Caco-2 (cell line): Measurements from ENCODE around the gene SLC25A20. TPM values are rescaled to one million over a fixed set of nuclear protein-coding genes. Genes with fewer than 3 reads are reported as not detected.
"Not testable (repeated sequence)": the region's sequence is repeated elsewhere in the genome, so short reads cannot be mapped to it uniquely, and the experiment has no call there.

ENCODE experiments used
- BruUV-seq: library from RNA; stranded (reverse); fragments of 400-500 nt; replicated peaks from 2 replicates; lab custom pipeline; 2021; lab: Mats Ljungman, UMichigan
- CTCF ChIA-PET: fragments of 300-600 bp; sonication (Branson Sonifier 250); formaldehyde crosslinking; loops from one replicate; lab custom pipeline; 2022; ENCODE audit warnings: antibody characterized with exemption; lab: Charles Lee
- POLR2A ChIA-PET: fragments of 300-600 bp; sonication (Branson Sonifier 250); formaldehyde crosslinking; loops from one replicate; lab custom pipeline; 2022; ENCODE audit warnings: antibody characterized with exemption; lab: Charles Lee
- DNase-seq, 2 experiments: peaks; one replicate each; pipeline versions ENCODE4 v3.0.0 to v3.0.0-alpha.2; 2020 to 2022
- H3K27me3 ChIP-seq: replicated peaks from 2 replicates; pipeline ENCODE4 v1.6.0; 2011; ENCODE audit warnings: low read length; ENCODE audit not compliant: control insufficient read depth, insufficient read depth
- H3K36me3 ChIP-seq: 2 replicates; pipeline ENCODE4 v1.5.1; 2011; ENCODE audit warnings: low read length; ENCODE audit not compliant: control insufficient read depth, insufficient read depth
- H3K4me1 ChIP-seq: fragments of 250-450 bp; sonication (Bioruptor Pico); 2 replicates; pipeline ENCODE4 v1.5.1; 2020; ENCODE audit warnings: mild to moderate bottlenecking
- H3K4me3 ChIP-seq: 2 replicates; pipeline ENCODE4 v1.5.1; 2011; ENCODE audit warnings: low read depth, mild to moderate bottlenecking, control low read depth, low read length
- H3K9me3 ChIP-seq: fragments of 250-450 bp; sonication (Bioruptor Pico); 2 replicates; pipeline ENCODE4 v1.5.1; 2020; ENCODE audit warnings: mild to moderate bottlenecking, moderate library complexity
- H3K27ac Mint-ChIP-seq: one replicate; pipeline ENCODE4 v1.8.0; 2022; ENCODE audit warnings: mixed read lengths; ENCODE audit not compliant: unreplicated experiment
- H3K27me3 Mint-ChIP-seq: one replicate; pipeline ENCODE4 v1.8.0; 2022; ENCODE audit warnings: mixed read lengths; ENCODE audit not compliant: insufficient read depth, unreplicated experiment
- H3K36me3 Mint-ChIP-seq: one replicate; pipeline ENCODE4 v1.8.0; 2022; ENCODE audit warnings: mild to moderate bottlenecking, mixed read lengths; ENCODE audit not compliant: insufficient read depth, unreplicated experiment
- H3K4me1 Mint-ChIP-seq: one replicate; pipeline ENCODE4 v1.8.0; 2022; ENCODE audit warnings: low read depth, mixed read lengths; ENCODE audit not compliant: unreplicated experiment
- H3K4me3 Mint-ChIP-seq: one replicate; pipeline ENCODE4 v1.8.0; 2022; ENCODE audit warnings: mild to moderate bottlenecking, moderate library complexity, mixed read lengths; ENCODE audit not compliant: unreplicated experiment
- H3K9me3 Mint-ChIP-seq: one replicate; pipeline ENCODE4 v1.8.0; 2022; ENCODE audit warnings: mixed read lengths; ENCODE audit not compliant: unreplicated experiment
- intact Hi-C: fragments of 100-400 bp; cut with micrococcal nuclease; formaldehyde crosslinking; loops from one replicate; pipeline ENCODE4 v1.10.0; 2022; ENCODE audit not compliant: unreplicated experiment
- total RNA-seq: library from RNA; stranded (reverse); gene quantifications from 2 replicates; pipeline ENCODE4 v1.2.3, GENCODE V29; 2022
- TF ChIP-seq, protein P1 (sequence below), 2 experiments: fragments of 200-600 bp in 1 of 2; IDR thresholded peaks; 1 replicate in 1 of 2; 2 replicates in 1 of 2; pipeline versions ENCODE4 v1.5.1 to v1.8.0; 2011 to 2022; ENCODE audit warnings: antibody characterized with exemption in 1 of 2, control low read depth in 1 of 2, inconsistent platforms in 1 of 2, low read depth in 1 of 2, low read length in 1 of 2, mild to moderate bottlenecking in 1 of 2, moderate library complexity in 1 of 2; ENCODE audit not compliant: insufficient read depth in 1 of 2, severe bottlenecking in 1 of 2, unreplicated experiment in 1 of 2

Gene SLC25A20
- total RNA-seq, 1 experiment from 2014 or later = 19.3 TPM

DNA sequence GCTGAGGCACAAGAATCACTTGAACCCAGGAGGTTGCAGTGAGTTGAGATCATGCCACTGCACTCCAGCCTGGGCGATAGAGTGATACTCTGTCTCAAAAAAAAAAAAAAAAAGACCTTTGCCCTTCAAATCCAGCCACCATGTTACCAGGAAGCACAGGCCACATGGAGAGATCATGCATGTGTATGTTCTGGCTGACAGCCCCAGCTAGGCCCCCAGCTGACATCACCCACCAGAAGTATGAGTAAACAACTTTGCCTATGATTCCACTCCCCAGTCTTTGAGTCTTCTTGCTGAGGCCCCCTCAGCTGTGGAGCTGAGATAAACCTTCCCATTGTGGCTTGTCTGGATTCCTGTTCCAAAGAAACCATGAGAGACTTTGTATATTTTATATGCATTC lies 16.6 kb upstream of the SLC25A20 start:
- no peaks in the 10 kb centered on the region for H3K4me1 ChIP-seq
- no peaks in the 10 kb centered on the region for H3K9me3 ChIP-seq
- H3K4me1 Mint-ChIP-seq = no peaks in the 10 kb centered on the region
- CTCF ChIA-PET = interaction anchor here (0.6 kb wide), 1 partner anchor 61 kb away, joined by 3 read pairs; no protein-coding TSS in a partner anchor
- no peaks in the 10 kb centered on the region for H3K36me3 ChIP-seq
- no peaks in the 10 kb centered on the region for H3K9me3 Mint-ChIP-seq
- no peaks in the 10 kb centered on the region for H3K27me3 ChIP-seq
- intact Hi-C loops = loop anchor here (5.0 to 10.0 kb wide), 2 partner anchors 68 to 200 kb away; partner anchors contain the start of genes IP6K2 and PRKAR2A
- BruUV-seq = no TSS peak
- no peak for DNase-seq
- no peak overlapping the region for H3K4me3 Mint-ChIP-seq
- no peak overlapping the region for H3K4me3 ChIP-seq
- H3K36me3 Mint-ChIP-seq = peaks cover 23% of the 10 kb centered on the region
- POLR2A ChIA-PET = no interaction called here
- H3K27me3 Mint-ChIP-seq = no peaks in the 10 kb centered on the region
- TF ChIP-seq, protein P1, sequence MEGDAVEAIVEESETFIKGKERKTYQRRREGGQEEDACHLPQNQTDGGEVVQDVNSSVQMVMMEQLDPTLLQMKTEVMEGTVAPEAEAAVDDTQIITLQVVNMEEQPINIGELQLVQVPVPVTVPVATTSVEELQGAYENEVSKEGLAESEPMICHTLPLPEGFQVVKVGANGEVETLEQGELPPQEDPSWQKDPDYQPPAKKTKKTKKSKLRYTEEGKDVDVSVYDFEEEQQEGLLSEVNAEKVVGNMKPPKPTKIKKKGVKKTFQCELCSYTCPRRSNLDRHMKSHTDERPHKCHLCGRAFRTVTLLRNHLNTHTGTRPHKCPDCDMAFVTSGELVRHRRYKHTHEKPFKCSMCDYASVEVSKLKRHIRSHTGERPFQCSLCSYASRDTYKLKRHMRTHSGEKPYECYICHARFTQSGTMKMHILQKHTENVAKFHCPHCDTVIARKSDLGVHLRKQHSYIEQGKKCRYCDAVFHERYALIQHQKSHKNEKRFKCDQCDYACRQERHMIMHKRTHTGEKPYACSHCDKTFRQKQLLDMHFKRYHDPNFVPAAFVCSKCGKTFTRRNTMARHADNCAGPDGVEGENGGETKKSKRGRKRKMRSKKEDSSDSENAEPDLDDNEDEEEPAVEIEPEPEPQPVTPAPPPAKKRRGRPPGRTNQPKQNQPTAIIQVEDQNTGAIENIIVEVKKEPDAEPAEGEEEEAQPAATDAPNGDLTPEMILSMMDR (IDR thresholded peaks at IDR 0.05; ENCODE audit: insufficient read depth in 1 of 2, low read depth in 1 of 2, low read length in 1 of 2, severe bottlenecking in 1 of 2, unreplicated experiment in 1 of 2) = no peak
- H3K27ac Mint-ChIP-seq = no peak overlapping the region

DNA sequence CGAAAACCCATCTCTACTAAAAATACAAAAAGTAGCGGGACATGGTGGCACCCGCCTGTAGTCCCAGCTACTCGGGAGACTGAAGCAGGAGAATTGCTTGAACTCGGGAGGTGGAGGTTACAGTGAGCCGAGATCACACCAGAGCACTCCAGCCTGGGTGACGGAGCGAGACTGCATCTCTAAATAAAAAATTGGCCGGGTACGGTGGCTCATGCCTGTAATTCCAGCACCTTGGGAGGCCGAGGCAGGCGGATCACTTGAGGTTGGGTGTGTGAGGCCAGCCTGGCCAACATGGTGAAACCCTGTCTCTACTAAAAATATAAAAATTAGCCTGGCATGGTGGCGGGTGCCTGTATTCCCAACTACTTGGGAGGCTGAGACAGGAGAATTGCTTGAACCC lies 8.3 kb upstream of the SLC25A20 start:
- BruUV-seq, H3K4me1 Mint-ChIP-seq, H3K27me3 ChIP-seq, H3K27ac Mint-ChIP-seq, H3K27me3 Mint-ChIP-seq, H3K9me3 ChIP-seq, H3K4me1 ChIP-seq, H3K4me3 ChIP-seq, H3K4me3 Mint-ChIP-seq, H3K36me3 Mint-ChIP-seq, CTCF ChIA-PET, intact Hi-C loops, H3K36me3 ChIP-seq, POLR2A ChIA-PET, H3K9me3 Mint-ChIP-seq, DNase-seq: not testable (repeated sequence)

DNA sequence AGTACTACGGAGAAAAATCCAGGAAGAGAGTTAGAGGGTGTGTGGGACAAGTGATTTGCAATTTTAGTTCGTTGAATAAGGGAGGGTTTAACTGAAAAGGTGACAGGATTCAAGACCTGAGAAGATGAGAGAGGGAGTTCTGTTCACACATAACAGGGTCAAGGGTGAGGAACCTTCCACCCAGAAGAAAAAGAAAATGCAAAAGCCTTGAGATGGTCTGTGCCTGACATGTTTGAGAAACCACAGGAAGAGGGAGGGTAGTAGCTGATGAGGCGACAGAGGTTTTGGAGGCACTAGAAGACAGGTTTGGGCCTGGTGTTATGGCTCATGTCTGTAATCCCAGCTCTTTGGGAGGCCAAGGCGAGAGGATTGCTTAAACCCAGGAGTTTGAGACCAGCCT lies 591 bp upstream of the SLC25A20 start:
- H3K27me3 Mint-ChIP-seq = no peaks in the 10 kb centered on the region
- CTCF ChIA-PET = no interaction called here

More for the DNA sequence above, 591 bp upstream of the SLC25A20 start:
- TF ChIP-seq, protein P1 (IDR thresholded peaks at IDR 0.05; ENCODE audit: insufficient read depth in 1 of 2, low read depth in 1 of 2, low read length in 1 of 2, severe bottlenecking in 1 of 2, unreplicated experiment in 1 of 2) = no peak
- no peak for DNase-seq
- H3K27ac Mint-ChIP-seq = peak overlapping the region; percentile 46
- H3K4me1 ChIP-seq = peaks cover 17% of the 10 kb centered on the region
- H3K27me3 ChIP-seq = no peaks in the 10 kb centered on the region
- no peaks in the 10 kb centered on the region for H3K9me3 ChIP-seq
- H3K9me3 Mint-ChIP-seq = no peaks in the 10 kb centered on the region
- no peaks in the 10 kb centered on the region for H3K36me3 ChIP-seq
- intact Hi-C loops = loop anchor here (2.0 kb wide), 1 partner anchor 20 kb away; the partner anchor contains the start of gene ARIH2
- peaks cover 24% of the 10 kb centered on the region for H3K4me1 Mint-ChIP-seq
- H3K4me3 Mint-ChIP-seq = peak overlapping the region; percentile 92
- BruUV-seq = no TSS peak
- POLR2A ChIA-PET = interaction anchor here (1.6 kb wide), 1 partner anchor 20 kb away, joined by 3 read pairs; no protein-coding TSS in a partner anchor
- H3K36me3 Mint-ChIP-seq = no peaks in the 10 kb centered on the region
- peak overlapping the region; percentile 66 for H3K4me3 ChIP-seq
